ENCODE measurements around the gene TRPM1.
A peak's percentile ranks its signal among the peaks of the same experiment; 100 is the strongest.

TRPM1 gene

DNA sequence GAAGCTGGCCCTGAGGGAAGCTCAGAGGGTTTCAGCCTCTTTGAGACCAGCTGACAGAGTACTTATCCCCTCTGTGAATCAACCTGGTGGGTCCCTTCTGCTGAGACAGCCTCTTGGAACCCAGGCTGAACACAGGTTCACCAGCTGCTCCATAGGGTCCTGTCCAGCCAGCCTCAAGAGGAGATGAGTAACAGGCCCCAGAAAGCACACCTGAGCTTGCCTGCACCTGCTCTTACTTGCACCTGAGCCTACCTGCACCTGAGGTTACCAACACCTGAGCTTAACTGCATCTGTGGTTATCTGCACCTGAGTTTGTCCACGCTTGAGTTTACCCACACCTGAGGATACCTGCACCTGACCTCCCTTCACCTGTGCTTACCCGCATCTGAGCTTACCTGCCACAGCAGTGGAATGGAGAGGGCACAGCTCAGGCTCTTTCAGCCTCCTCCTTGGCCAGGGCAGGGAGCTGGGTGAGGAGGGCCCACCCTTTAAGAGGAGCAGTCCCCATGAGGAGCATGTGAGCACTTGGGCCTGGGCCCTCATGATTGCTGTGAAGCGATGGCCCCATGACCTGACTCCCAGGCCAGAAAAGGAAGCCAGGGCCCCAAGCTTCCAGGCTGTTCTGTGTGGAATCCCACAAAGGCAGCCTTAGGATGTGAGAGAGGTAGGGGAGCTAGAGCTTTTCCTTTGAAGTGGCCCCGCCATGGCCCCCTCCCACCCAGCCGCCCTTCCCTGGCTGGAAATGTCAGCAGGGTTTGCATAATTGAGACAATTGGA, at the start of gene TRPM1:
TSS of gene TRPM1 (minus strand) at position 464 of the 777 bp plus-strand sequence. CDS start 20,370 bp downstream, outside the sequence.
- DNase-seq = no peak

DNA sequence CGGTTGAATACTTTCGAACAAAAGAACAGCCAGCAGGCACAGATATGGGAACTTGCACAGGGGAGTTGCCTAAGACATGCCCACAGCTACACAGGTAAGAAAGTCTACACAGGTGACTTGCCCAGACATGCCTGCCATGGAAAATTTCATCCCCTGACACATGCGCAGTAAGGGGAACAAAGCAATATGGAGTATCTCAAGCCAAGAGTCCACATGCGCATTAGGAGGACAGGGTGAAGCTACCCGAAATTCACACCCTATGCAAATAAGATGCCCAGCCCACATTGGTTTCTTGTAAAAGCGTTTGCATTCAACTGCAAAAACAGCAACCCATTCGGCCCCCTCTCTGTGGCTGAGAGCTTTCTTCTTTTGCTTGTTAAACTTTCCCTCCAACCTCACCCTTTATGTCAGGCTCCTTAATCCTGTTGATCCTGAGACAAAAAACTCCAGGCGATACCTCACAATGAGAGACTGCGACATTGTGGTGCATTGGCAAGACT, 49.3 kb upstream of the TRPM1 start:
- no peak for DNase-seq

DNA sequence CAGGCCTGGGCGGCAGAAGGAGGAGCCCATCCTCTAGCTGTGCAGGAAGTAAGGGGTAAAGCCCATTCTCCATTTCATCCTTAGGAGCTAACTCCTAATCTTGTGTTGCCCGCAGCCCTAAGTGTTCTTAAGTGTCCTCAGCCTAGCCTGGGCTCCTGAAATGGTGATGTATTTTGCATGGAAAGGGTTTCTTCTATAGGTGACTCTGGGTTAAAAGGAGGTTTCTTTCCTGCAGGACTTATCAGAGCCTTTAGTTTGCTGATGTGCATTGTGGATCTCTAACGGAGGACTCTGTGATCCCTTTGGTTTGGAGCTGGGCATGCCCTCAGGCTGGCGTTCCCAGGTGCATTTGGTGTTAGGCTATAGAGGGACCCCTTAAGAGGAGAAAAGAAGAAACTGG, 48.5 kb upstream of the TRPM1 start:
- DNase-seq = no peak

DNA sequence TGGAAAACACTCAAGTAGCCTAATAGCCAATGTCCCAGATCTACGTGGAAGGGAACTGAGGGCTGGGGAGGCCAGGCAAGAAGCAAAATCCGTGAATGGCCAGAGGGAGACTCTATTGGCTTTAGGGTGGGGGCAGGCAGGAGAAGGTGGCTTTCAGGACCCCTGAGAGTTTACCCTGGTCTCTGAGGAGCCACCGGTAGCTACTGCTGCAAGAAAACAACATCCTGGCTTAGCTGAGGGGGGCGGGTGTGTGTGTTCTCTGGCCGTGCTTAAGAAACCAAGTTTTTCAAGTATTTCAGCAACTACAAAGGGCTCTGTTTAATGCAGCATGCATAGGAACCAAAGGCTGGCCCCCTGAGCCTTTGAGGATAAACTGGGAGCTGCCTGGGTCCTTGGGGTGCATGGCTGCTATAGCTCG, 47.6 kb upstream of the TRPM1 start:
- DNase-seq = no peak

DNA sequence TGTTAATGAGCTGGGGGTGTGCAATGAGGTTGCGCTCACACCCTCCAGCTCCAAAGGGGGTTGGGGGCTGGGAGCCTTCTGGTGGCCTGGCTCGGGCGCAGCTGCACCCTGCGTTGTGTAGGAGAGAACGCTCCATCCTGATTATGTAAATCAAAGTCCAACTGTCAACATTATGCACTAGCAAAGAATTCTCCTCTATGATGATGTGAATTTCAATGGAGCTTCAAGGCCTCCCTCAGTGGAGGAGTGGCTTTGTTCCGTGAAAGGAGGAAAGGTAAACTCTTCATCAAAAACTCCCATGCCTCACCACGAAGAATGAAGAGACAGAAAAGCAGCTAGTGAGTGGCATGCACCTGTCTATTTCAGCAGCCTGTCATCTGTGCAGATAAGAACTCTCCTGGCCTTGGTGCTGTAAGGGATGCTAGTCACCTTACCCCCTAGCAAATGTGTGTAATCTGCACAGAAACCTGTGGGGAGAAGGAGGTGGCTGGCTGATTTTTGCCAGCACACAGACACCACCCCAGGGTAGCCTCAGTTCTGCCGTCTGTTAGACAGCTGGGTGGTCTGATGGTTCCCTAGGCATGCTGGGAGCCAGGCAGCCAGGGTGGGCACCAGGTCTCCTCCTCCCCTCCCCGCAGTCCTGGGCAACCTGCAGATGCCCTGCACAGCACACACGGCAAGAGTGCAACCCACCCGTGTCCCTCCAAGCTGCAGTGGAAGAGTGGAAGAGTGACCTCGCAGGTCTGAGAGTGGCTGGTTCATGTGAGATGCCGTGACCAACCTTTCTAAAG, 47.0 kb upstream of the TRPM1 start:
- DNase-seq = no peak

DNA sequence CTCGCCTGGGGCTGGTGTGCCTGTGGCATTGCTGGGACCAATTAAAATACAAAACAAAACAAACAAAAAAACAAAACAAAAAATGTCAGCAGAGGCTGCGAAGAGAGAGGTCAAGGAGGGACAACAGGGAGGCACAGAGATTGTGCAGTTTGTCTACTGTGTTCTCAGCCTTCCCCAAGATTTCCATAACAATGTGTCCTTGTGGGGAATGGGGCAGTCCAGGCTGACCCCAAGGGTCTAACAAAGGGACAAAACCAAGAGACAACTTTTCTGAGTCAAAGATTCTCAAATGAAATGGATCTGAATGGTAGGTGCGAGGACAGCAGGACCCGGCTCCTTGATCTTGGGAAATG, 46.4 kb upstream of the TRPM1 start:
- no peak for DNase-seq

DNA sequence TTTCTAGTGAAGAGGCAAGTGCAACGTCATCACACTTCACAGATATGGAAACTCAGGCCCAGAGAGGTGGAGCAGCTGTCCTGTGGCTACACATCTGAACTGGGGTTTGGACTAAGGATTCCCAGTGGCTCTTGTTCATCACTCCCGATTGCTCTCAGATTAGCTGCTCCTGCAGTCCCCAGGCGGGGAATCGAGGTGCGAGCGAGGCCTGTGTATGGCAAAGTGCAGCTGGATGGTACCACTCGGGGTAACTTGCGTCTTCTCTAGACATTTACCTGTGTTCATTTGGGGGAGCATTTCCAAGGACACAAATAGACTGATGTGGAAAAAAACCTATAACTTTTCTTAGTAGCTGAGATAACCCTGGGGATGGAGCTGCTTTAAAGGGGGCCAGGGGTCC, 45.9 kb upstream of the TRPM1 start:
- no peak for DNase-seq

DNA sequence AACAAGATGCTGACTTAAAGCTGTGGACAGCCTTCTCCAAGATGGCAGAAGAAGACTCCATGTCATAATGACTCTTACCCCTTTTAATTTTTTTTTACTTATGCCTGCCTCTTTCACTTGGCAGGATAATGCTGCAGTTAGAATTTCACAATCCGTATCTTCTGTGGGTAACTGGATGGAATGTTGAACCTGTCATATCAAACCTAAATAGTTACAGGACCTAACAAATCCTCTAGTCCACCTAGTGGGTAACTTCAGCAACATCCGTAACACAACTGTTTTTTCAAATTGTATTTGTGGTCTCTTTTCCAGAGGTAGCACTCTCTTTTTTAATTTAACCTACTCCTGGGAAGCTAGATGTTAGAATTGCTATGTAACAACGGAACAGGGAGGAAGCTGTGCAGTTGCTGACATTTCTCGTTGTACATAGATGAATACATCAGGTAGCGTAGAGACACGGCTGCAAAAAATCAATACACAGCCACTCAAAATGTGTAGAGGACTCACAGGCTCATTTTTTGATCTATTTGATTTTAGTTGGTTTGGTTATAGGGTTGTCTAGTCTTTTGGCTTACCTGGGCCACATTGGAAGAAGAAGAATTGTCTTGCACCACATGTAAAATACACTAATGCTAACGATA, 43.9 kb upstream of the TRPM1 start:
- DNase-seq = no peak

DNA sequence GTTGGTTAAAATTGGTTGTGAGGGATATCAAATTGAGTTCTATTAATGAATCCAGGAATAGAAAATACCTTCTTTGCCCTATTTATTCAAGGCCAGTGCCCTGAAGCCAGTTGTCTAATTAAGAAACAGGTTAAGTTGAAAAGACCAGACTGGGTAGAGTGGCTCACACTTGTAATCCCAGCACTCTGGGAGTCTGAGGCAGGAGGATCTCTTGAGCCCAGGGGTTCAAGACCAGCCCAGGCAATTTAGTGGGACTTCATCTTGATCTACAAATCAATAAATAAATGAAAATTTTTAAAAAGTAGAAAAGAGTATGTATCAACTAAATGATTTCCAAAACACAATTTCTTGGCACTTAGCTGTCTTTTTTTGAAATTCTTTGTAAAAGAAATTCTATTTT, 40.3 kb upstream of the TRPM1 start:
- DNase-seq = no peak

DNA sequence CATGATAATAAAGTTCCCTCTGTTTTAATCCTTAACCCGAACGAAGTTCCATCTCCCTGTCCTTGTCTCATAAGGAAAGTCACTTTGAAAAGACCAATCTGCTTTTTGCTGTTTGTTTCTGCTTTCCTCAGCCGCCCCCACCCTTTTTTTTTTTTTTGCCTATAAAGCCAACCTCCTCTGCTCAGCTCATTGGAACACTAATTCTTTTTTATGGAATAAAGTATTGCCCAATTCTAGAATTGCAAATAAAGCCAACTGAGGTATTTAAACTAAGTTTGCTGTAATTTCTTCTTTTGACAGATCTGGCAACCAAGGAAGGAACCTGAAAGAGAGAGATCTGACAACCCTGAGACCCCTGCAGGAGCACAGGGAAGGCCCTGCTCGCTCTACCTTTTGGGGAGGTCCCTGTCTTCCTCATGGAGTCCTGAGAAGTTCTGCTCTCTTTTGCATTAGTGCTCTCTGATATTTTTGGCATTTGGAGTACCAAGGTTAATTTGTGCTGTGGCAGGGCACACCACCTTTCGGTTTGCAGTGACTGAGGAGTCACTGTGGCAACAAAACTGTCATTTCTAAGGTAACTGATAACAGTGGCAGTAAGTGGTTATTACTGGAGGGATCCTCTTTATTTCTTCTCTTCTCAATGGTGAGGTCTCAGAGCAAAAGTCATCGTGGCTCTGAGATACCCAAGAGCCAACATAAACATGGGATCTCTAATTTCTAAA, 35.2 kb upstream of the TRPM1 start:
- no peak for DNase-seq

DNA sequence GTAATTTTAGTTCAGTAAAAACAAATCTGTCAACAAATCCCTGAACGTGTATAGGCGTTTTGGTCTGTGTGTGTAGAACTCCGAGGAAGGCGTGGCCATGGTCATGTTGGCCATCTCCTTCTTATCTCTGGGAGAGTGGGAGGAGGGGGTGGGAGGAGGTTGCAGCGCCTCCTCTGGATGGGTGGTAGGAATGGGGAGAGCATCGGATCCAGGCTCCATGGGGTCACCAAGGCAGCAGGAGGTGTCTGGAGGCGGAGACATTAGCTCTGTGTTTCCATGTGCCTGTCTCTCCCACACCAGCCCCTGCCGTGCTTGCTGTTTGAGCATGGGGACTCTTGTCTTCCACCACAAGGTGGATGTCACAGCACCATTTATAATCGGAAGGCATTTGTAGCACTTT, 34.5 kb upstream of the TRPM1 start:
- no peak for DNase-seq

DNA sequence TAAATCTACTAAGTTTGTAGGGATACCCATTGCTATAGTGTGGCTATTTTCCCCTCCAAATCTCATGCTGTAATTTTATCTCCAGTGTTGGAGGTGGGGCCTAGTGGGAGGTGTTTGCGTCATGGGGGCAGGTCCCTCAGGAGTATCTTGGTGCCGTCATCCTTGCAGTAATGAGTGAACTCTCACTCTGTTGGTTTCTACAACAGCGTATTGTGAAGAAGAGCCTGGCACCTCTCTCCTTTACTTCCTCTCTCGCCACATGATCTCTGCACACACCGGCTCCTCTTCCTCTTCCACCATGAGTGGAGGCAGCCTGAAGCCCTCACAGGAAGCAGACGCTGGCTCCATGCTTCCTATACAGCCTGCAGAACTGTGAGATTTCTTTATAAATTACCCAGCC, 34.0 kb upstream of the TRPM1 start:
- DNase-seq = no peak

DNA sequence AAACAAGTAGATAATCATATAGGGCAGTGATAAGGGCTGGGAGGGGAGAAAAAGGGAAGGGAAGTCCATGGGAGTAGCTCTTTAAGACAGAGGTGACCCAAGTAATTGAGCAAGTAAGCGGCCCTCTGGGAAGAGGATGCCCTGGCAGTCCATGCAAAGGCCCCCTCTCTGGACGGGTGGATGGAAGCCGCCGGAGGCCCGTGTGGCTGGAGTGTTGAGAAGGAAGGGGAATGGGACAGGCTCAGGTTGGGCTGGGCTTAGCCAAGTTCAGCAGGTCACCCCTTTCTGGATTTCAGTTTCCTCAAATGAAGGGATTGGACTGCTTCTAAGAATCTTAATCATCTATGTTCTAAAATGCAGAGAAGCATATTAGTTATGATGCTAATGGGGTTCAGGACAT, 32.4 kb upstream of the TRPM1 start:
- DNase-seq = no peak

DNA sequence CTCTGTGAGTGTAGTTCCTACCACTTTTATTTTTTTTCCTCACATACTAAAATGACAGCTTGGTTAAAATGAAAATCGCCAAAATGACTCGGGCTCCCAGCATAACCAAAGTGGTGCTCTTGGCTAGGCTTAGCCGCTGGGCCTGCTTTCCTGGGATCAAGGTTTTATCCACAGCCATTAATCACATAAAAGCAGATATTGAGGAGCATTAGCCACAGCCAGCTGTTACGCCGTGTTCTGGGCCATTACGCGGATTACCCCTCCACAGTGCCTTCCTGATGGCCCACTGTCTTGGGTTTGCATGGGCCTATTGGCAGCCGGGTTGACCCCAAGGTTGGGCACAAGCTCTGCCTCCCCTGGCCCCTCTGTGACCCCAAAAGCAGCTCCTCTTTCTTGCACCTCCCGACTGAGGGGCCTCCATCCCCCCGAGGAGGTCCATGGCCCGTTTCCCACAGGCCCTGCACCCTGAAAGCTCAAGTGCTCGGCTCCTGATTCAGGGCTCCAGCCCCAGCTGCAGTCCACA, 30.4 kb upstream of the TRPM1 start:
- no peak for DNase-seq

DNA sequence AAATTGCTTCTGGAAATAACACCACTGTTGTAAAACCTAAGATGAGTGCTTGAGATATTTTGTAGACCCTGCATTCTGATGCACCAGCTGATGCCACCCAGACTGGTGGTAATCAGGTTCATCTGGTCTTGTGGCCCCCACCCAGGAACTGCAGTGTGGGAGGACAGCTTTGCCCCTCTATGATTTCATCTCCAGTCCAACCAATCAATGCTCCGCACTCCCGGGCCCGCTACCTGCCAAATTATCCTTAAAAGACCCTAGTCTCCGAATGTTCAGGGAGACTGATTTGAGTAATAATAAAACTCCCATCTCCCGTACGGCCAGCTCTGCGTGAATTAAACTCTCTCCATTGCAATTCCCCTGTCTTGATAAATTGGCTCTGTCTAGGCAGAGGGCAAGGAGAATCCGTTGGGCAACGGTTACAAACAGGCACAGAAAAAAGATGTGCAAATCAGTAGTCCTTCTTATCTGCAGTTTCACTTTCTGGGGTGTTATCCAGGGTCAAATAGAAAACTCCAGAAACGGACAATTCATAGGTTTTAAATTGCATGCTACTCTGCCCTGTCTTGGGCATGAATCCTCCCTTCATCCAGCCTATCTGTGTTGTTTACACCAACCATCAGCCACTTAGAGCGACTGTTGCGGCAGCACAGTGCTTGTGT, 29.2 kb upstream of the TRPM1 start:
- DNase-seq = no peak

DNA sequence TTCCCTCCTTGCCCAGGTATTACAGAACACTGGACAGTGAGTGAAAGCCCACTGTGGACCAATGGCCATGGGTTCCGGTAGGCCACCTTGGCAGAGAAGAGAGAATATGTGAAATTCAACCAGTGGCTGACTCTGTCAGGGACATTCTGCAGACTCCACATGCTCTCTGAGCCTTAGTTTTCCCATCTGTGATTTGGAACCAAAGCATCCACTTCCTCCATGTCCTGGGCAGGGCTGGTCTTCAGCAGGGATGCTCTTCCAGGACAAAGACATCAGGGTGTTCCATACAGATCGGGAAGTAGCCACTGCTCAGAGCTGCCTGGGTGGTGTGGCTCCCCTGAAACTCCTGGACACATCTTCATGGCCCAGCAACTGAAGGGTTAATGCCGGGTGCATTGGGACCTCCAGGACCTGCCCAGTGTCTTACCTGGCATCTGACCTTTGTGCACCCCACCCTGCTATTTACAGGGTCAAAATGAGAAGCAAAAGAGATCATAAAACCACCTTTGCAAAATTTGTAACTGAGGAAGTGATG, 28.3 kb upstream of the TRPM1 start:
- DNase-seq = no peak

DNA sequence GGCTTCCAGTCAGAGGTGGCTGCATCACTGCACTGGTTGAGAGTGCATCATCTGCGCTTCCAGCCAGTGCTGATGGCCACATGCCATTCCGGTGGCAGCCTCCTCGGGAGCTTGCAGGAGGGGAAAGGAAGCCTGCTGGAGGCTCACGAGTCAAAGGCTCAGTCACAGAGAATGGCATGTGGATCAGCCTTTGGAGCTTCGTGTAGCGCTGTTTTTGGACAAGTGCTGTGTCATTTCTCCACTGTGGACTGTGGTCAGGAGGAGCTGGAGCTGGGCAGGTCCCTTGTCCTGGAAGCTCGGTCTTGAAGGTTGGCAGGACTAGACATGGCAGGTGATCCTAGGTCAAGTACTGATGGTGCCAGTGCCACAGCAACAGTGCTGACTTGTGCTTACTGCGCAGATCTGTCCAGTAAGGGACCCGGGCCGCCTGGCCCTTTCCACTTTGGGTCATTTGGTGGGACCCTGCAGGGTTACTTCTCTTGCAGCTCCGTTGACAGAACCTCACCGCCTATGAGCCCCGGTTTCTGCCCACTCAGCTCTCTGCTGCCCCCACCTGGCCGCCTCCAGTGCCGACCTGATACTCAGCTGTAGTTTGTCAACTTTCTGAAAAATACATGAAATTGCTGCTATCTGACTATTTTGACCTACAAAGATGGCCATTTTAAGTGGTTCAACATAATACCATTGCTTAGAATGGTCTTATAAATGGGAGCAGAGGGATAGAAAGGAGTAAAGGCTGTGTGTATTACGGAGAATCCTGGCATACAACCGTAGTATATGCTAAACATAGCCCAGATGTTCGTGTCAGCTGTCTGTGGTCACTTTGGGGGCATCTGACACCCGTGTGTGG, 27.6 kb upstream of the TRPM1 start:
- peak; percentile 64 for DNase-seq

DNA sequence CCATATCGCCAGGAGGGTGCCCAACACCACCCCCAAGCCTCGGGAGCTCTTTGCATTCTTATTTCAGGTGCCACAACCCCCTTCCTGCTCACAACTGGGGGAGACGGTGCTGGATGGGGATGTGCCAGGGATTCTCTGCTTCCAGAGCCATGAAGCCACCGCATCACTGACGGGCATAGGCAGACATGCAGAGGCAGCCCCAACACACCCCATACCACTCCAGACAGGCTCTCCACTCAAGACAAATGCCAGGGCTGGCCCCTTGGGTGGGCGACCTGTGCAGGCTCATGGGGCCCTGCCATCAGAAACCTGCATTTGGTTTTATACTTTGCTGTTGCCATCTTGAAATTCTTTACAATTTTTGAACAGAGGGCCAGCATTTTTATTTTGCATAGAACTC, 27.0 kb upstream of the TRPM1 start:
- DNase-seq = no peak

DNA sequence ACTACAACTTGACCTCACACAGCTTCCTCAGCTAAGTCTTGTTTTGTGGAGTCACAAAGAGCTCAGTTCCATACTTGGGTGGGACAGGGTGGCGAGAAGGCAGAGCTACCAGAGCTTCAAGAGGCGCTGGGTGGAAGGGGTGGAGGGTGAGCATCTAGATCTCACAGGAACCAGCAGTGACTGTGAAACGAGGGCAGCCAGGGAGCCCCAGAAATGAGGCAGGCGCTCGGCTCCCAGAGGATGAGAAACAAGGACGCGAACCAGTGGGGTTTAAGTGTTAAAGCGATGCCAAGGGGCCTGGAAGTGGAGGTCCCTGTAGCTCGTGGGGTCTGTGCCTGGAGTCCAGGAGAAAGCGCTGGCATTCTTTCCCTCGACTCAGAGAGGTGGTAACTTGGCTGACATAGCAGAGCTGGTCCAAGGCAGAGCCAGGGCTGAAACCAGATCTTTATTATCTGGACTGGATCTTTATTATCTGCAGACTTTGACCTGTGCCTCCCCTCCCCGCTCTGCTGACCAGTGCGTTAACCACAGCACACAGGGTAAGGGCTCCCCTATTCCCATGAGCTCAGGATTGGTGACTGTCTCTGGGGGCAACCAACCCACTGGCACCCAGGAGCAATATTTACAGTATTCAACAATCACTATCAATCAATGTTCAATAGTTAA, 26.2 kb upstream of the TRPM1 start:
- no peak for DNase-seq

DNA sequence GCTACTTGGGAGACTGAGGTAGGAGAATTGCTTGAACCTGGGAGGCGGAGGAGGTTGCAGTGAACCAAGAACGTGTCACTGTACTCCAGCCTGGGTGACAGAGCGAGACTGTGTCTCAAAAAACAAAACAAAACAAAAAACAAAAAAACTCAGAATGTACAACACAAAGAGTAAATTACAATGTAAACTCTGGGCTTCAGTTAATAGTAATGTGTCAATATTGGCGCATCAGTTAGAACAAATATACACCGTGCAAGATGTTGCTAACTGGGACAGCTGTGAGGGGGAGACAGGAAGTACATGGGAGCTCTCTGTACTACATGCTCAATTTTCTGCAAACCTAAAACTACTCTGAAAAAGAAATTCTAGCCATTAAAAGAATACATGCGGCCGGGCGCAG, 23.5 kb upstream of the TRPM1 start:
- no peak for DNase-seq
